ENCODE data around the gene CCDC33.

The CCDC33 gene

DNA sequence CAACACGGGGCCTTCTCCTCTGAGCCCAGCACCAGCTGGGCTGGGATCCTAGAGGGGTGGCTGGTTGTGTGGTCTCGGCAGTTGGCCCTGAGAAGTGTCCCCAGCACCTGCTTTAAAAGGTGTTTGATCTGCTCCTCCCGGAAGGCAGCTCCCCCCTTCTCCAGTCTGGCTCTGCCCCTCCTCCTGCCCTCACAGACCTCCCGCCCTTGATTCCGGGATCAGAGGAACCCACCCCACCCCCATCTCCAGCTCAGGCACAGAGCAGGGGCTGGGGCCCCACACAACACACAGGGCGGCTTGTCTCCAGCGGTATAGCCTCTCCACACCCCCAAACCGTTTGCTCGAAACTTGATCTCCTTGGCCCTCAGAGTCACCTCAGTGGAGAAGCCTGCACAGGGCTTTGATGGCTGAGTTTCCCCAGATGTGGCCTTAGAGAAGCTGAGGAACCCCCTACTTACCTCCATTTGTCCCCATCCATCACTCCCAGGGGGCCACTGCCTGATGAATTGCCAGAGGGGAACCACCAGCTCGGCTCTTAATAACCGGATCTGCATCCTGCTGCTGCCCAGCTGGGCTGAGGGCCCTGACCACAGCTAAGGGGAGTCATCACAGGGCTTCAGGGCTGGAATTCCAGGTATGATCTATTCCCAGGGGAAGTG, 27.1 kb upstream of the CCDC33 start:
- DNase-seq (ENCODE audit: low spot score) = no peak

DNA sequence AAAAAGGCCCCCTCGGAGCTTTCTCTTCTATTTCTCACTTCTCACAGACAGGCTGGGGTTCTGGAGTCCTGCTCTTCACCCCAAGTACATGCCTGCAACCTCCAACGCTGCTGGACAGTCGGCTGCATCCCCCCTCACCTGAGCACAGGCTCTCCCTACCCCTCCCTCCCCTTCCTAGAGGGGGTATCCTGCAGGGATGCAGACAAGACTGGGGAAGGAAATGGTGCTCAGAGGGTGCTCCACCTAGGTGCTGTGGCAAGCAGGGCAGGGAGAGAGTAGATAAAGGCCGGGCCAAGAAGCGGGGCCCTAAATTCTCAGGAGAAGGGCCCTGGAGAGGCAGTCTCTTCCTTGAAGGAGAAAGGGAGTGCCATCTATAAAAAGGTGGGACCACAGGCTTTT, 26.6 kb upstream of the CCDC33 start:
- DNase-seq (ENCODE audit: low spot score) = no peak

DNA sequence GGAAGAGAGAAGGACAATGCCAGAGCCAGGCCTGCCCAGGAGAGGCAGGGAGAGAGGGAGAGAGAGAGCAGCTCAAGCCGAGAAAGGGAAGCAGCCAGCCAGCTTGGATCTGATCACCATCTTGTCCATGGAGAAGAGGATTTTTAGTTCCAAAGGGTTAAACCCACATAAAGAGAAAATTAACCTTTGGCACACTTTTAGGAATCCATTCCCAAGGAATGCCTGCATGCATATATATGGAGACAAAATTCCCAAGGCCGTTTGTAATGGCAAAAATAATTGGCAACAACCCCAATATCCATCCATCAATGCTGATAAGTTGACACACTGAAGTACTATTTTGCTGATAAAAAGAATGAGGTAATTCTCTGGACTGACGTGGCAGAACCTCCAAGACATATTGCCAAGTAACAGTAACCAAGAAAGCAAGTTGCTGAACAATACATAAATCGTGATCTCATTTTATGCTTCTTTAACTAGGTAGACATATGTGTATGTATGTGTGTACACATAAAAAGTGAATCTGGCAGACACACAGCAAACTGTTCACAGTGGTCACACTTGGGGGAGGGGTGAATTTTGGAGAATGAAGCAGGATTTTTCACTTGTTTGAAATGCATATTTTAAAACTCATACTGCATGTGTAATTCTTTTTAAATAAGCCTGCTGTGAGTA, 26.0 kb upstream of the CCDC33 start:
- DNase-seq (ENCODE audit: low spot score) = no peak

DNA sequence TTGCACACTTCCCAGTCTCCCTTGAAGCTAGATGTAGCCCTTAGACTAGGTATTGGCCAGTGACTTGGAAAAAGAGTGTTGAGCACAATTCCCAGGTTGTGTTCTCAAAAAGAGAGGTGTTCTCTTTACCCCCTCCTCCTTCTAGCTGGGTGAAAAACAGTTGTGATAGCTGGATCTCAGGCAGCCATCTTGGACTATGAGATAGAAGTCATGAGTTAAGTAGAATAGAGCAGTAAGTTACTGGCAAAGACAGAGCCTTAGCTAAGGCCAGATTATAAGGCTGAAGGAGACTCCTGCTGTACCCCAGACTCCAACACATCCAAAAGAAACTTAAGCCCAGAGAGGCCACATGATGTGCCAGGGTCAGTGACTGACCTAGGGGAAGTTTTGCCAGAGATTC, 25.4 kb upstream of the CCDC33 start:
- no peak for DNase-seq (ENCODE audit: low spot score)

DNA sequence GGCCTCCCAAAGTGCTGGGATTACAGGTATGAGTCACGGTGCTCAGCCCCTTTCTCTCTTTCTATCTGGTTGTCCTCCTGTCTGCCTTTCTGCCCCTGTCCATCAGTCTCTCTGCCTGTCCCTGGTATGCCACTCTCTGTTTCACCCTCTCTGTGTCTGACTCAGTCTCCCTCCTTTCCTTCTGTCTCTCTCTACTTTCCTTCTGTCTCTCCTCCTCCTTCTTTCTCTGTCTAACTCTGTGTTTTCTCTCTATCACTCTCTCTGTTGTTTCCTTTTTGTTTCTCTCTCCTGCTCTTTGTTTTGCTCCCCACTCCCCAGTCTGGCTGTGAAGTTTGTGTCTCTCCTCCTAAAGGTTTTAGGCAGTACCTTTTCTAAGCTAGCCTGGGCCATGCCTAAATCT, 24.5 kb upstream of the CCDC33 start:
- no peak for DNase-seq (ENCODE audit: low spot score)

DNA sequence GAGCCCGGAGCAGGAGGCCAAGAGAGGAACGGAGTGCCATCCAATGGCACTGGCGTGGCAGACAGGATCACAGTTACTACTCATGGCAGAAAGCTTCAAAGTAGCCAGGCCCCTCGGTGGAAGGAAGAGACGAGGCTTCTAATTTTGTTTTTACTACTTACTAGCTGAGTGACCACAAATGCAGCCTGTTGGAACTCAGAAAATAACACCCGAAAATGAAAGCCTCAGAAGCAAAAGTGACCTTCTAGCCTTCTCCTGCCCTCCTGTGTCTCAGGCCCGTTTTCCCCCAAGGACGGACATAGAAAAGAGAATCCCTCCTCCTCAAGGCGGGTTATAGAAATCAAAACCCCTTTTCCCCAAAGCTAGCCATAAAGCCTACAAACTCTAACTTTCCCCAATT, 23.6 kb upstream of the CCDC33 start:
- DNase-seq (ENCODE audit: low spot score) = no peak

DNA sequence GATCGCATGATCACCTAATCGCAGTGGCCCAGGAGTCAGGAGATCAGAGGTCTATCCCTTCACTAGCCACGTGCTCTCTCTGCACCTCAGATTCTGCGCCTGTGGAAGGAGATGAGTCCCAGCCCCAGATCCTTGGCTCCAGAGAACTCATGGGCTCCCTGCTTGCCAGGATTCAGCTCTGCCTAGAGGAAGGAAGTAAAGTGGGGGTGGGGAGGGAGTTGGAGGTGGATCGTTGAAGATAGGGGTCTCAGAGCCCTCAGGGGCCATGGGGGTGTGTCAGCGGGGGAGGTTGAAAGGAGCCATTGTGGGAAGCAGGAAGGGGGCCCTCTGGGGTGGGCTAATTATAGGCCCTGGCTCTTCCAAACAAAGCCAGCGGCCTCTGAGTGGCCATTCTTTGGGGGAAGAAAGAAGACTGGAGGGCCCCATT, 22.3 kb upstream of the CCDC33 start:
- DNase-seq (ENCODE audit: low spot score) = no peak

DNA sequence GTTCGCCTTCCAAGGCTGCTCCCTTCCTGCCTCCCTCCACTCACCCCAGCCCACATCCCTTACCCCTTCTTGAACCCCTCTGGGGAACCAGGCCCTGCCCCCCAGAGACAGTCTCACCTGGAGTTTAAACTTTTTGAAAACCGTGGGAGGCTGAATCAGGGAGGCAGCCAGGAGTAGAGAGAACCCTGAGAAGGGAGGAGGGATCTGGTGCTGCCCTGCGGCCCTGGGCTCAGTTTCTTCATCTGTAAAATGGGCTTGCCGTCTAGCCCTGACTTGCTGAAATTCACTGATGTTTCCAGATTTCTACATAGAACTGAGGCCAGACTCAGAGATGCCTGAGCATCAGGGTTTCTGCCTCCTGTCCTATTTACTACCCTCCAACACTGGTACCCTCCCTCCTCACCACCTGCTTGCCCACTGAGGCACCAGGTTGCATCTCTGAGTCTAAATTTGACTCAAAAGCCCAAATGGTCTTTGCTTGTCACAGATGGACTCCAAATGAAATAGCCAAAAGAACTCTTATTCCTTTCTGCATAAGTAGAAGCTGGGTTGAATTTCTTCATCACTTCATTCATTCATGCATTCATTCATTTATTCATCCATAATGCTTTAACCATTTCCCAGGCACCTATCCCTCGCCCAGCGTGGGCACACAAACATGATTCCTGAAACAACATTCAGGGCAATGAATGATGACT, 21.7 kb upstream of the CCDC33 start:
- no peak for DNase-seq (ENCODE audit: low spot score)

DNA sequence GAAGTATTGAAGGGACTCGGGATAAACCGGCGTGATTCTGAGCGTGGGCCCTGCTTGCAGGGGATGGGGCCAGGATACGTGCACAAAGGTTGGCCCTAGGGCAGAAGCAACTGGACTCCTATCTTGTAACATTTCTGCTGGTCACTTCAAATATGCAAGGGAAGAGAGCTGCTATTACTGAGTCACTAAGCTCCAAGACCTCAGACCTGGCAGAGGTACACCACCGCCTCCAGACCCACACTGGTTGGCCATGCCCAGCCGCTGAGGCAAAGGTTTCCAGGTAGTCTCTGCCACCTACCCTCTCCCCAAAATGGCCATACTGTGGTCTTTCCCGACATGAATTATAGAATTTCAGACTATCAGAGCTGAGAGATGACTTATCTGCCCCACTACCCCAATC, 20.2 kb upstream of the CCDC33 start:
- no peak for DNase-seq (ENCODE audit: low spot score)

DNA sequence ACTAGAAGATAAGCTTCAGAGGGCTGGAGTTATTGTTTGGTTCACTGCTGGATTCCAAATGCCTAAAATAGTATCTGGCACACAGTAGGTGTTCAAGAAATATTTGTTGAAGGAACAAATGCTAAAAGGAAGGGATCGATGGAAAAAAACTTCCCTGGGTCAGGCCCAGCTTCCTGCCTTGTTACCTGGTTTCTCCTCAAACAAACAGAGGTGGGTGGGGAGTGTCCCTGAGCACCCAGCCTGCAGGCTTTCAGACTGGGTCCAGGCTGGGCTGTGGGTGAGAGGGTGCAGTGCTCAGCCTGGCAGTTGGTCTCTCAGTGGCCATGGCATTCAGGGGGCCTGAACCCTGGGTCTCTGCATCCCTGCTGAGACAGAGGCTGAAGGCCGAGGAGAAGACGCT, 19.2 kb upstream of the CCDC33 start:
- DNase-seq (ENCODE audit: low spot score) = no peak

DNA sequence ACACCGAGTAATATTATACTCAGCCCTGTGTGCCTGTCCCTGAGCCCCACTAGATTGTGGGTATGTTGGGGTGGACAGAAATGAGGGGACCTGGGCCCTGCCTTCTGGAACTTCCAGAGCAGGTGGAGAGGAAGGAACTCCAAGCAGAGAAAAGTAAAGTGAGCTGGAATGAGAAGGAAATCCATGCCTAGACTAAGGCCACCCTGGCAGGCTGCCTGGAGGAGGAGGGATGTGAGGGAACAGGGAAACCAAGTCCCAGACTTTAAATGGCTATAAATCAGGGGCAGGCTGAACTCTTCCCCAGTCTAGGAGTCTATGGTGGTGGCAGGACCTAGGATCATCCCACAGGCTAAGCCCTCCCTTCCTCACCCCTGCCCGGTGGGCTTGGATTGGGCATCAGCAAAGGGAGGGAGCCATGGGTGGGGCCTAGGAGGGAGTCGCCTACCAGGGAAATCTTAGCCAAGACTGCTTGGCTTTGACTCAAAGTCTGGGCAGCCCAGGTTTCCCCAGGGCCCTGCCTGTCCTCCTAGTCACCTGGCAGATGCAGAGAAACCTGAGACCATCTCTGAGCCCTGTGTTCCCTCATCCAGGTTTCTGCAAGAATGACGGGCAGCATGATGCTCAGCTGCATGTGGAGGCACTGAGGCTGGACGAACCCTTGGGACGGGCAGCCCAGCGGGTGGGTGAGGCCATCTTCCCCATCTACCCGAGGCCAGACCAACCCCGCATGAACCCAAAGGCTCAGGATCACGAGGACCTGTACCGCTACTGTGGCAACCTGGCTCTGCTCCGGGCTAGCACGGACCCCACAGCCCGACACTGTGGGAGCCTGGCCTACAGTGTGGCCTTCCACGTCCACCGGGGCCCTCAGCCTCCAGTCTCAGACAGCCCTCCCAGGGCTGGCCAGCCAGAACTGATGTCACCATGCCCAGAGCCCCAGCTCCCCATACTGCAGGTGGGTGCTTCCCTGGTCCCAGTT, 17.9 kb upstream of the CCDC33 start:
- DNase-seq (ENCODE audit: low spot score) = no peak

DNA sequence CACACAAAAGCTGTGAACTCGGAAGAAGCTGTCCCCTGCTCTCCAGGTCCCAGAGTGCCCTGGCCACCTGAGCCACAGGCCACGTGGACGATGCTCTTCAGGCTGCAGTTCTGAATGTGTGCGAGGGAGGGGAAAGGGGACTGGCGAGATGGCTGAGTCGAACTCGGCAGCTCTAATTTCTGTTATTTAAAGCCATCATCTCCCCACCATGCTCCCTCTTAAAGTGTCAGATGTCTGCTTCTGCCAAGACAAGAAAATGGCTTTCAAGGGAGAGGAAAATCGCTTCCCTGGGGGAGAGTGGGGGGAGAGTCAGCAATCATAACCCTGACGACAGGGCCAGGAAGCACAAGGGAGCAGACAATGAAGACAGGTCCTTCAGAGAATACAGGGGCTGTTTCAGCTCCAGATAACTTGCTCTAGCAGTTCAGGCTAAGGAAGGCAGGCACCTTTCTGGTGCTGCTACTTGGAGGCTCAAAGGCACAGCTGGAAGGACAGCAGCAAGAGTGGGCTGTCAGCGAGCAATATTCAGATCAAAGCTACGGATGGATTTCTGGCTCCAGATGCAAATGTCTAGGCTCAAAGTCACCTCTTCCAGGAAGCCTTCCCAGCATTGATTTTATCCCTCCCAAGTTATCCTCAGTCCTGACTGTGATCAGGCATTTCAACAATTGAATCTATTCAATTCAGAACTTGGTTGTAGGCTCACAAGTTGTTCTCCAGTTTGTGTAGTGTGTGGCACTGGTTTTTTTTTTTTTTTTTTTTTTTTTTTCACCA, 15.5 kb upstream of the CCDC33 start:
- no peak for DNase-seq (ENCODE audit: low spot score)

DNA sequence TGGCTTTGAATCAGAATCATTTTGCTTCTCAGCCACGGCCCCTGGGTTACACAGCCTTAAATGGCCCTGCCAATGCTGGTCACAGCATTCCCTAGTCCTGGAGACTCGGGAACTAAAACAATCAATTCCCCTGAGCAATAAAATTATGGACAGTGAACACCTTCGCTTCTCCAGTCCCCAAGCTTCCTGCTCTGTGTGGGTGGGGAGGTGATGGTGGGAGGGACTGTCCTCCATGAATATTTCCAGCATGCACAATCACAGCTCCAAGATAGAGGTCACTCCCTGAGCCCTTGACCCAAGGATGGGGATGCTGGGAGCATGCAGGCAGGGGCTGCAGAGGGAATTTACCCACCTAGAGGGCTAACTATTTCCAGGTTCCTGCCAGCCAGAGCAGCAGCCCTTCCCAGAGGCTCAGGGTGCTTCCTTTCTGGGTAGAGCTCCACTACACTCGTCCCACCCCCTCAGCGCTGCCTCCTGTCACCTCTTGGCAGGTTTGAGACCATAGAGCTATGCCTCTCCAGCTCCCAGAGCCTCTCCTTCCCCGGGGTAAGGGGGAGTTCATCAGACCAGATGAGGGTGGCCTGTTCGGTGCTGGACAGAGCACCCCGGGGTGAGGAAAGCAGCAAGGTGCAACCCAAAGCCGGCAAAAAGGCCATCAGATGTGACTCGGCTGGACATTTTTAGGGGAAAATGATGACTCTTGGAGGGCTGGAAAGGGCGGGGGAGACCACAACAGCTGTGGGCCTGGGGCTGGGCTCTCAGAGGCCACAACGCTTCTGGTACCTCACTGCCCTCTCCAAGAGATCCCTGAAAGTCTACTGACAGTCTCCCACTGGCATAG, 14.5 kb upstream of the CCDC33 start:
- no peak for DNase-seq (ENCODE audit: low spot score)

DNA sequence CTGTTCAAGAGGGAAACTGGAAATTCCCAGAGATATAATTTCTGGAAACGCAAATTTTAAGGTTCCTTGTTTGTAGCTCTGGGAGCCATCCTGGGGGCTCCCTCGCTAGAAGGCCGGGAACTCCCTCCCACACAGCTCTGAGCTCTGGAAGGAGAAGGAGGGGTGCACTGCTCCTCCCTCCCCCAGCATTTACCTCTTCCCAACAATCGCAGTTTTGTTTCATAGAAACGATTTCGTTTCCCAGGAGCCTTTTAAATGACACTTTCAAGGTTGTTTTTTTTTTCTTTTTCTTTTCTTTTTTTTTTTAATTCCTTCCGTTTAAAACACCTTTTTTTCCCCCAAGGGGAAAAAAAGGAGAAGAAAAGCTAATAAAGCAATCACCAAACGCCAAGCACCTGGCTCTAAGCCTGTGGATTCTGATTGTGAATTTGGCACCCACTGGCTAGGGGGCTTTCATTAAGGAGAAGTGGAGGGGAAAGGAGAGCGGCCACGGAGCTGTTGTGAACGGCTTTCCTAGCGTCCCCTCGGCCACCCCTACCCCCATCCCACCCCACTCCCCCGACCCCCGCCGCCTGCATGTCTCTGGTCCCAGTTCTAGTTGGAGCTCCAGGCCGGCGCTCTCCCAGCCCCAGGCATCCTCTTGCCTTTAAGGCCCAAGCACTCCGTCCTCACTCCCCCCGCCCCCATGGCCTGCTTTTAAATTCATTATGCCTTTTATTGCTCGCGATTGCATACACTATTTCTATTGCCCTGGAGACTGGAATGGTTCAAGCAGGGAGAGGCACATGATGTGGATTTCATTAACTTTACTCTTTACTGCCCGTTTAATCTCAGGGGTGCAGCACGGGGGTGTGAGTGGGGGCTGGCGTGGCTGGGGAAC, 13.6 kb upstream of the CCDC33 start:
- DNase-seq (ENCODE audit: low spot score) = no peak

DNA sequence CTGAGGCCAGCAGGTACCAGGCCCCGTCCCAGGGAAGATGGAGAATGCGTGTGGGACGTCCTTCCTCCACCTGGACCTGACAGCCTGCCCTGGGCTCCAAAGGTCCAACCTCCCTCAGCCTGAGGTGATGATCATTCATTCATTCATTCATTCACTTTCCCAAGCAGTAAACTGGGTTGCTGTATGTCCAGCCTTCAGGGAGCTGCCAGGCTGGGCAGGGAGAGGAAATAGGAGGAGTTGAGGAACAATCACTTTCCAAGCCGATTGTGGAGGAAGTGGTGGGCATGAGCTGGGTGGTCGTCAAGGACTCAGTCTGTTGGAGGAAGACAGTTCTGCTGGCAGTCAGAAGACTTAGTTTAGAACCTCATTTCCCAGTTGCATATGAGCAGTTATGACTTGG, 10.2 kb upstream of the CCDC33 start:
- no peak for DNase-seq (ENCODE audit: low spot score)

DNA sequence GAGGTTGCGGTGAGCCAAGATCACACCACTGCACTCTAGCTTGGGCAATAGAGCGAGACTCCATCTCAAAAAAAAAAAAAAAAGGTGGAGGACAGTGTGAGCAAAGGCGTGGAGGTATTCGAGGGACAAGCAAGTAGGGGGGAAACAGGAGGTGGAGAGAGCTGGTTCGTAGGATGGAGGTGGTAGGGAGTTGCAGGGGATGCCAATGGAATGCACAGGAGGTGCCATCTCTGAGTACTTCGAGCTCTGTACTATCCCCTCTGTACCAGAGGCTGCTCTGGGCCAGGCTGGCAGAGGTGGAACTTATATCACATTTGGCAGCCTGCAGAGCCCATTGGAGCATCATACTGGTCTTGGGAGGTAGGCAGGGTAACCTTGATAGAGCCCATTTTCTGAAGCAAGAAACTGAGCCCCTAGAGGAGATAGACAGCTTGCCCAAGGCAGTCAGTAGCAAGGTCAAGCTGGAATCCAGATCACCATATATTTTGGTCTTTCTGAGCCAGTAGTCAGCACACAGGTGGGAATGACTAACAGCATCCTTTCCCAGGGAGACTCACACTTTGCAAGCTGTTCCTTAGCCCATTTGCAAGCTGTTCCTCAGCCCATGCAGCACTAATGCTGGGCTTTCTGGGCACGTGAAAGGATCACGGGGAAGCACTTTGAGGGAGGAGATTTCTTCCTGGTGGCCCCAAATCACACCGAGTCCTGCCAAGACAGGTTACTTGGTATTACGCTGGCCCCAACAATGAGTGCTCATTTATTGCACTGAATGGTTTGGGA, 9.2 kb upstream of the CCDC33 start:
- DNase-seq (ENCODE audit: low spot score) = no peak

DNA sequence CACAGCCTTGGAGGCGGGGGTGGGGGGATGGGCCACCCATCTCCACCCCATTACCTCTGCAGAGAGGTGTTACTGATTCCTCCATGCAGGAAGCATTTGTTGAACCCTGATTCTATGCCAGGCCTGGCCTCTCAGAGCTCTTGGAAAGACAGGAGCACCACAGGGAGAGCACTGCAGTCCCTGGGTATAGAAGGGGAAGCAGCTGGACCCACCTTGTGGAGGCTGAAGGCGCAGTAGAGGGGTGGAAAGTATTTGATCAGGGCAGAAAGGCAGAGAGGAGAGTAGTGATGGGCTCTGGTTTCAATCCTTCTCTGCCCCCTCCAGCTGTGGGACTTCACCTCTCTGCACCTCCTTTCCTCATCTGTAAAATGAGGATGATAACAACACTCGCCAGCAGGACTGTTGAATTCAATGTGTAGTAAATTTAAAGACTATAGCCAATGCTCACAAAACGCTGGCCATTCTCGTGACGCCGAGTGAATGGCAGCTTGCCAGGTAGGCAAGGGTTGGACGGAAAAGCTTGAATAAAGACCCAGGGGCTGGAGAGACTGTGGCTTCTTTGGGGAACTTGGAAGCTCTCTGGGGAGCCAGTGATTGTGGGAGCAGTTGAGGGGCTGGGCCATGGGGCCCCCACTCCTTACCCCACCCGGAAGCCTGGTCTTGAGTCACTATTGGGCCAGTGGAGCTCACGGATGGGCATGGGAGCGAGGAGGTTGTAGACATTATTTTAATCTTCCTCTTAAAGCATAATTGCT, 8.0 kb upstream of the CCDC33 start:
- DNase-seq (ENCODE audit: low spot score) = no peak

DNA sequence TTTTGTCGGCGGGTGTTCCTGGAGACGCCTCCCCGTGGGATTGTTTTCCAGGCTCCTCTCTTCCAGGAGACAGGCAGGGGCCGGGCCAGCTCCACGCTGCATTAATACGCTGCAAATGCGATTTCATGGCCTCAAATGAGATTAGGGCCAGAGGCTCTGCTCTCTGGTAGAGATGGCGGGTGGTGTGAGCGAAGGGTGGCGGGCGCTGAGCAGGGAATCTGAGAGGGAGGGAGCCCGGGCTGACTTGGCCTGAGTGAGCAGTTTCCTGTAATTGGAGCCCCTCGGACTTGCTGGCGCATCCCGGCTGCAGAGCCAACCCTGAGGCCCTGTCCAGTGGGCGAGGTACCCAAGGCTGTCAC, 7.4 kb upstream of the CCDC33 start:
- no peak for DNase-seq (ENCODE audit: low spot score)

All from HuH-7 (cell line).